HepG2 (cell line): Measurements from ENCODE around the gene BMP6. TPM values are rescaled to one million over a fixed set of nuclear protein-coding genes. Genes with fewer than 3 reads are reported as not detected.

Experiments
- ATAC-seq: fragments of 200-7000 bp; cut with Tn5 transposase; 3 replicates; pipeline ENCODE4 v1.9.1; 2020; ENCODE audit warnings: mild to moderate bottlenecking, moderate library complexity
- BruUV-seq: library from RNA; stranded (reverse); fragments of 400-500 nt; replicated peaks from 2 replicates; lab custom pipeline; 2021; lab: Mats Ljungman, UMichigan
- CTCF ChIA-PET: fragments of 300-600 bp; formaldehyde crosslinking; extraction: SDS; loops from one replicate; lab custom pipeline; 2021; ENCODE audit warnings: low total read pairs, inconsistent platforms, low intra/inter-chr PET ratio; lab: Yijun Ruan, JAX
- POLR2A ChIA-PET: fragments of 350-600 bp; sonication (Branson Sonifier 250); formaldehyde crosslinking; loops from one replicate; lab custom pipeline; 2020; ENCODE audit warnings: antibody characterized with exemption, inconsistent platforms; lab: Yijun Ruan, JAX
- DNase-seq: peaks from one replicate; pipeline ENCODE4 v3.0.0-alpha.2; 2015; ENCODE audit warnings: low spot score
- FAIRE-seq: peaks from 3 replicates; lab custom pipeline; 2011; peaks lifted over from hg19 to GRCh38; lab: Jason Lieb, UNC
- H2AFZ ChIP-seq: one replicate; pipeline ENCODE4 v1.6.1; 2011; ENCODE audit warnings: low read length, inconsistent platforms
- H3K27ac ChIP-seq: fragments of 300-600 bp; 3 replicates; pipeline ENCODE4 v1.8.0; 2011; ENCODE audit warnings: mixed run types, mild to moderate bottlenecking, mixed read lengths, low read length, inconsistent platforms; ENCODE audit not compliant: insufficient read depth; ENCODE audit errors: extremely low read length
- H3K27me3 ChIP-seq, 2 experiments: fragments of 200-600 bp in 1 of 2; 2 replicates in 1 of 2; 3 replicates in 1 of 2; pipeline versions ENCODE4 v1.6.0 to v1.8.0; 2011; ENCODE audit warnings: low read length in 2 of 2, mild to moderate bottlenecking in 2 of 2, moderate library complexity in 2 of 2, inconsistent platforms in 1 of 2; ENCODE audit not compliant: insufficient read depth in 2 of 2, control insufficient read depth in 1 of 2
- H3K36me3 ChIP-seq, 2 experiments: fragments of 200-600 bp in 1 of 2; replicated peaks in 1 of 2; 2 replicates in 1 of 2; 3 replicates in 1 of 2; pipeline versions ENCODE4 v1.5.1 to v1.8.0; 2011; ENCODE audit warnings: low read length in 2 of 2, inconsistent platforms in 1 of 2; ENCODE audit not compliant: insufficient read depth in 2 of 2, control insufficient read depth in 1 of 2
- H3K4me1 ChIP-seq: 2 replicates; pipeline ENCODE4 v1.5.1; 2012; ENCODE audit warnings: low read length, inconsistent platforms; ENCODE audit not compliant: insufficient read depth
- H3K4me2 ChIP-seq: 2 replicates; pipeline ENCODE4 v1.6.0; 2011; ENCODE audit warnings: low read depth, low read length, inconsistent platforms
- H3K4me3 ChIP-seq, 3 experiments: fragments of 200-600 bp in 1 of 3; sonication (generic), shearing (Covaris generic) in 1 of 3; replicated peaks in 1 of 3; 2 replicates each; pipeline ENCODE4 v1.5.1; 2011 to 2016; ENCODE audit warnings: low read length in 3 of 3, inconsistent platforms in 2 of 3, low read depth in 2 of 3, mild to moderate bottlenecking in 2 of 3, control low read depth in 1 of 3, mixed read lengths in 1 of 3; ENCODE audit not compliant: insufficient read depth in 1 of 3
- H3K79me2 ChIP-seq: one replicate; pipeline ENCODE4 v1.6.1; 2011; ENCODE audit warnings: low read length, inconsistent platforms; ENCODE audit not compliant: insufficient read depth
- H3K9ac ChIP-seq: 2 replicates; pipeline ENCODE4 v1.6.0; 2011; ENCODE audit warnings: mild to moderate bottlenecking, low read depth, low read length, inconsistent platforms; ENCODE audit not compliant: insufficient read depth
- H3K9me3 ChIP-seq: 2 replicates; pipeline ENCODE4 v1.5.1; 2012; ENCODE audit warnings: mild to moderate bottlenecking, low read length
- H4K20me1 ChIP-seq: 2 replicates; pipeline ENCODE4 v1.6.0; 2011; ENCODE audit warnings: inconsistent platforms, mild to moderate bottlenecking, low read length, moderate library complexity; ENCODE audit not compliant: insufficient read depth
- ATF7 ChIP-seq, 2 experiments: fragments of 450-650 bp in 1 of 2; sonication (generic) in 1 of 2; formaldehyde crosslinking in 1 of 2; IDR thresholded peaks; 2 replicates each; pipeline versions ENCODE4 v1.4.0 to v1.6.1; 2016 to 2020; ENCODE audit warnings: antibody characterized with exemption in 1 of 2, mild to moderate bottlenecking in 1 of 2, missing genetic modification reagents in 1 of 2
- POGZ ChIP-seq: sonication (generic); formaldehyde crosslinking; IDR thresholded peaks from 2 replicates; pipeline ENCODE4 v1.4.0; 2020; ENCODE audit warnings: mild to moderate bottlenecking, missing genetic modification reagents
- WGBS: methylation state at CpG from one replicate; pipeline ENCODE4 v1.1.6; 2017; ENCODE audit warnings: low lambda C conversion rate; 5-methylcytosine and 5-hydroxymethylcytosine counted together
- in situ Hi-C: cut with HindIII; loops from 2 replicates; pipeline ENCODE4 v1.10.0; 2017; ENCODE audit warnings: low pct_unique_long_range_greater_than_20kb; ENCODE audit not compliant: extremely low pct_ligation_motif_present
- intact Hi-C: fragments of 100-400 bp; cut with micrococcal nuclease; formaldehyde crosslinking; loops from one replicate; pipeline ENCODE4 v1.10.0; 2022; ENCODE audit not compliant: unreplicated experiment
- polyA plus RNA-seq, 8 experiments: library from polyadenylated mRNA; depleted of rRNA in 3 of 8; stranded (reverse) in 7 of 8; unstranded in 1 of 8; fragments of >200 nt; fragmentation: Illumina TruSeq in 4 of 8; extraction: Trizol in 4 of 8; gene quantifications; 2 replicates each; pipeline versions ENCODE4 v1.2.1 to v1.2.3, GENCODE V29; 2011 to 2016; ENCODE audit warnings: low read depth in 4 of 8, missing spikeins in 1 of 8, mixed read lengths in 1 of 8; ENCODE audit not compliant: insufficient read depth in 1 of 8
- total RNA-seq, 5 experiments: library from RNA; depleted of rRNA; stranded (reverse); fragments of >200 nt; fragmentation: Illumina TruSeq; extraction: Trizol; gene quantifications; 2 replicates each; pipeline ENCODE4 v1.2.3, GENCODE V29; 2016; ENCODE audit warnings: low read depth in 1 of 5
- TF ChIP-seq, protein P1 (sequence below): sonication (generic); formaldehyde crosslinking; IDR thresholded peaks from 2 replicates; pipeline ENCODE4 v1.4.0; 2020; ENCODE audit warnings: missing genetic modification reagents

The BMP6 gene
- total and polyA plus RNA-seq, 2 of the 13 experiments (the other 11 are each of a cell fraction or from before 2014, with no cell fraction given) = 0.09 to 0.18 TPM

DNA sequence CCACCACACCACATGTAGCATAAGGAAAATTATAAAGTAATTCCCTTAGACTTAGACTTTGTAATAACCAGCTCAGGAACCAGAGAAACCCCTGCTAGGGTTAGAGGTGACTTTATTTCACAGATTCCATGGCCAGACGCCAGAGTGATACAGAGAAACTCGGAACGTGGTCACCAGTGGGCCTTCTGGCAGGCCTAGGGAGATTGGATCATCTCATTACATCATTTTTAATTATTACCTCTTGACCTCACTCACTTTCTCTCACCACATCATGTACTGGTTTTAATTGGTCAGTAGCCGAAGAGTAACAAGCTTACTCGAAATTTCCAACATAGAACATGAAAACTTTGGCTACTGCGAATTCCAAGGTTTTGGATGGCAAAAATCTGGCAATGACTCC lies 72.9 kb downstream of the BMP6 start:
- ATAC-seq = no peak
- no peak for DNase-seq
- H2AFZ ChIP-seq = no peak overlapping the region
- in situ Hi-C loops = no loop called here
- no peak overlapping the region for H3K4me3 ChIP-seq
- peaks cover 0 to 10% of the 10 kb centered on the region in 2 experiments; a peak in 3 of 5 replicates for H3K27me3 ChIP-seq
- ChIA-PET POLR2A (no interaction called here), CTCF (no interaction called here)
- no peak overlapping the region for H3K4me2 ChIP-seq
- no peaks in the 10 kb centered on the region for H3K36me3 ChIP-seq
- no peaks in the 10 kb centered on the region for H4K20me1 ChIP-seq
- no peak overlapping the region for H3K27ac ChIP-seq
- TF ChIP-seq, protein P1, sequence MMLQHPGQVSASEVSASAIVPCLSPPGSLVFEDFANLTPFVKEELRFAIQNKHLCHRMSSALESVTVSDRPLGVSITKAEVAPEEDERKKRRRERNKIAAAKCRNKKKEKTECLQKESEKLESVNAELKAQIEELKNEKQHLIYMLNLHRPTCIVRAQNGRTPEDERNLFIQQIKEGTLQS (CRISPR knock-in tag) = no peak
- 0 out of 2 replicates have a peak, but pooled peaks have one; percentile 5 for TF ChIP-seq ATF7 (IDR thresholded peaks at IDR 0.05)
- no peak for TF ChIP-seq ATF7 (CRISPR knock-in tag; IDR thresholded peaks at IDR 0.05)
- TF ChIP-seq, all 625 proteins: peak for 1
- Histone ChIP-seq H3K9ac (no peak overlapping the region), H3K9me3 (no peaks in the 10 kb centered on the region), H3K4me1 (no peaks in the 10 kb centered on the region), H3K79me2 (no peaks in the 10 kb centered on the region)
- WGBS = 7% methylated on average over 6 of the region's 6 CpGs
- no TSS peak for BruUV-seq
- intact Hi-C loops = no loop called here
- no peak for FAIRE-seq

DNA sequence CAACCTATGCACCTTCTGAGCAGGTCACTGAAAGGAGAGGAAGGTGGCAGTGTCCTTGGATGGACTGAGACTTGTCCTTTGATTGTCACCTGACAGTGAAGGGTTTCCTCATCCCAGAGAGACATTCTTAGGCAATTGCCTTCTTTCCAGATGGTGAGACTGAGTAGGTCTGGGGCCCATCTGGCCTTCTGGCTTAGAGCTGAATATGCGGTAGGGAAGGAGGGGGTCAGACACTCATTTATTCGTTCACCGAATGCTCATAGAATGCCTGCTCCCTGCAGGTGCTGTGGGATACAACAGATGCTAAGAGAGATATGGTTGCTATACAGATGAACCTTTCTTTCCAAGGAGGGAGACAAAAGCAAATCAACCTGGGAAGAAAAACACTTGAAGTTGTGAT lies 76.8 kb downstream of the BMP6 start:
- FAIRE-seq = no peak

More for the DNA sequence above, 76.8 kb downstream of the BMP6 start:
- DNase-seq = no peak
- Histone ChIP-seq H3K79me2 (no peaks in the 10 kb centered on the region), H3K4me2 (no peak overlapping the region), H4K20me1 (no peaks in the 10 kb centered on the region), H3K27ac (no peak overlapping the region), H3K9me3 (no peaks in the 10 kb centered on the region), H3K9ac (no peak overlapping the region), H3K36me3 (no peaks in the 10 kb centered on the region), H3K4me3 (no peak overlapping the region), H3K27me3 (peaks cover 0 to 18% of the 10 kb centered on the region in 2 experiments; a peak in 3 of 5 replicates), H2AFZ (no peak overlapping the region), H3K4me1 (no peaks in the 10 kb centered on the region)
- POLR2A ChIA-PET = no interaction called here
- BruUV-seq = no TSS peak
- CTCF ChIA-PET = no interaction called here
- 57% methylated on average over 3 of the region's 3 CpGs for WGBS
- TF ChIP-seq POGZ (CRISPR knock-in tag) = no peak
- ATAC-seq = no peak
- in situ Hi-C loops (no loop called here), intact Hi-C loops (no loop called here)
